Measurements from ENCODE around the gene MT1A.

DNA sequence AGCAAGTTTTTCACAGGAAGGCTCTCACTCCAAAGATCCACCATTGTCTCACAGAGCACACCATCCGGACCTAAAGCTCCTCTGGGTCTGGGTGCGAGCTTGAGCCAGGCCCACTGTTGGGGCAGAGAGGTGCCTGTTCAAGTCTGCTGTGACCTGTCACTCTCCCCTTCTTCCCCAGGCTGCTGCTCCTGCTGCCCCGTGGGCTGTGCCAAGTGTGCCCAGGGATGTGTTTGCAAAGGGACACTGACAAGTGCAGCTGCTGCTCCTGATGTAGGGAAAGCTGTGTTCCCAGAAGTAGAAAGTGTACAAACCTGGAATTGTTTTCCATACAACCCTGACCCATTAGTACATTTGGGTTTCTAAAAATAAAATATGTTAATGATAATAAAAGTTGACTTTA, 39.0 kb downstream of the MT1A start:
- TF ChIP-seq, protein P1, sequence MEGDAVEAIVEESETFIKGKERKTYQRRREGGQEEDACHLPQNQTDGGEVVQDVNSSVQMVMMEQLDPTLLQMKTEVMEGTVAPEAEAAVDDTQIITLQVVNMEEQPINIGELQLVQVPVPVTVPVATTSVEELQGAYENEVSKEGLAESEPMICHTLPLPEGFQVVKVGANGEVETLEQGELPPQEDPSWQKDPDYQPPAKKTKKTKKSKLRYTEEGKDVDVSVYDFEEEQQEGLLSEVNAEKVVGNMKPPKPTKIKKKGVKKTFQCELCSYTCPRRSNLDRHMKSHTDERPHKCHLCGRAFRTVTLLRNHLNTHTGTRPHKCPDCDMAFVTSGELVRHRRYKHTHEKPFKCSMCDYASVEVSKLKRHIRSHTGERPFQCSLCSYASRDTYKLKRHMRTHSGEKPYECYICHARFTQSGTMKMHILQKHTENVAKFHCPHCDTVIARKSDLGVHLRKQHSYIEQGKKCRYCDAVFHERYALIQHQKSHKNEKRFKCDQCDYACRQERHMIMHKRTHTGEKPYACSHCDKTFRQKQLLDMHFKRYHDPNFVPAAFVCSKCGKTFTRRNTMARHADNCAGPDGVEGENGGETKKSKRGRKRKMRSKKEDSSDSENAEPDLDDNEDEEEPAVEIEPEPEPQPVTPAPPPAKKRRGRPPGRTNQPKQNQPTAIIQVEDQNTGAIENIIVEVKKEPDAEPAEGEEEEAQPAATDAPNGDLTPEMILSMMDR (conservative IDR thresholded peaks at IDR 0.05; ENCODE audit: low read depth, low read length), result no peak
- no peak for TF ChIP-seq EZH2 (IDR thresholded peaks at IDR 0.05; ENCODE audit: borderline replicate concordance, low read depth, low read length, poor library complexity, severe bottlenecking)
